ENCODE data around the gene PCBP2. TPM values are rescaled to one million over a fixed set of nuclear protein-coding genes. Genes with fewer than 3 reads are reported as not detected.

PCBP2 gene
- polyA plus RNA-seq, 2 of the 4 experiments (the other 2 are of a cell fraction), result 367 to 546 TPM

DNA sequence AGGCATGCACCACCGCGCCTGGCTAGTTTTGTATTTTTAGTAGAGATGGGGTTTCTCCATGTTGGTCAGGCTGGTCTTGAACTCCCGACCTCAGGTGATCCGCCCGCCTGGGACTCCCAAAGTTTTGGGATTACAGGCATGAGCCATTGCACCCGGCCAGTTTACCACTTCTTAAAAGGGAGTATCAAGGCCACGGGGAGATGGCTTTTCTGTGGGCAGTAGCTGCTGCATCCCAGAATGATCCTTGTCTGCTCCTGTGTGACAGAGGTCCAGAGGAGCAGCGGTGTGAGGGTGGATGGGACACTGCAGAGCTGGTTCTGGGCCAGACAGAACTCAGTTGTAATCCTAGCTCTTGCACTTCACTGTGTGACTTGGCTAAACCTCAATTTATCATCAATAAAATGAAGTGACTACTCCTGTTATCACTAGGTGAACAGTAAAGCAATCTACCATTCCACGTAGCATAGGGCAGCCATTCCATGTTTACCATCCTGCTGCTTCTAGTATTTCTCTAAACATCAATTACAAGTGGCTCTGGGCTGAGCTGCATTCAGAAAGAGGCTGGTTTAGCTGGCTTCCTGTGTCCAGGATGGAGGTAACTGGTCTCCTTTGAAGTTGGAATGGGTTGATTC, 58.4 kb downstream of the PCBP2 start:
- ChIA-PET CTCF (interaction anchor here (1.0 to 13.1 kb wide), 11 partner anchors 8 to 184 kb away, joined by 3 to 169 read pairs (median 19); partner anchors contain the start of genes AAAS, MAP3K12 and TARBP2), POLR2A (interaction anchor here (1.9 kb wide), 1 partner anchor 9 kb away, joined by 8 read pairs; the partner anchor contains the start of gene TARBP2)

DNA sequence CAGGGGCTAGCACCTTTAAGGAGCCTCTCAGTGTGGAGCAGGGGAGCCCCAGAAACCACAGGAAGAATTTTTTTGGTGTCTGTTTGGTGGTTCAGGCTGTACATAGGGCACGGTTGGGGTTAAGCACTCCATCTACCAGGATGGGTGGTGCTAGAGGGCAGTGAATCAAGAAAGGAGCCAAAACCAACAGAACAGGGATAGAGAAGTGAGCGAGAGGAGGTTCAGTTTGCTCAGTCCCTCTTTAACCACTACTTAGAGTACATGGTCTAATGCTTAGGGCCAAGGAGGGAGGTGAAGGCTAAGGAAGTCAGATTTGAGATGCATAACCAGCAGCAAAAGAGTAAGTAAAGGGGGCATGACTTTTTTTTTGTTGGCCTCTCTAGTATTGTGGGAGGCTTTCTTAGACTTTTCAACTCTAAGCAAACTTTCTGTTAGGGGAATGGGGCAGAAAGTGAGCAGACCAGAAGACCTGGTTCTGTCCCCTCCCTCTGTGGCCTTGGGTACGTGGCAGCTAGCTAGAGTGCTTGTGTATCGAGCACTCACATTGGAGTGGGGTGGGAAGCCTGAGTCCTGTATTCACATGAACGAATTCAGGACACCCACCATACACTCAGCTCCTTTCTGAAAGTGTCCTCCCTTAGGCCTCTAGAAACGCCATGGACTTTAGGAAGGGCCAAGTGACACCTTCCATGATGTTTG, 62.0 kb downstream of the PCBP2 start:
- H3K27ac ChIP-seq, result no peak overlapping the region
- H3K4me1 ChIP-seq, result no peaks in the 10 kb centered on the region
- FAIRE-seq, result no peak
- no peak for ATAC-seq
- no peak overlapping the region for H3K4me2 ChIP-seq
- TF ChIP-seq ZNF302 (CRISPR knock-in tag; IDR thresholded peaks at IDR 0.05) (no peak), TFCP2L1 (CRISPR knock-in tag; IDR thresholded peaks at IDR 0.05) (no peak)
- TF ChIP-seq, protein P1, sequence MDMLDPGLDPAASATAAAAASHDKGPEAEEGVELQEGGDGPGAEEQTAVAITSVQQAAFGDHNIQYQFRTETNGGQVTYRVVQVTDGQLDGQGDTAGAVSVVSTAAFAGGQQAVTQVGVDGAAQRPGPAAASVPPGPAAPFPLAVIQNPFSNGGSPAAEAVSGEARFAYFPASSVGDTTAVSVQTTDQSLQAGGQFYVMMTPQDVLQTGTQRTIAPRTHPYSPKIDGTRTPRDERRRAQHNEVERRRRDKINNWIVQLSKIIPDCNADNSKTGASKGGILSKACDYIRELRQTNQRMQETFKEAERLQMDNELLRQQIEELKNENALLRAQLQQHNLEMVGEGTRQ (IDR thresholded peaks at IDR 0.05), result no peak
- H3K4me3 ChIP-seq, result no peak overlapping the region
- H3K9me3 ChIP-seq, result no peaks in the 10 kb centered on the region
- no peak for DNase-seq (ENCODE audit: low read depth in 1 of 2, low spot score in 1 of 2)
- POLR2A ChIA-PET, result interaction anchor here (1.4 kb wide), 1 partner anchor 13 kb away, joined by 4 read pairs; the partner anchor contains the start of gene TARBP2
- 89% methylated on average over 6 of the region's 6 CpGs for WGBS (ENCODE audit: missing lambda C conversion rate)
- CTCF ChIA-PET, result interaction anchor here (1.1 to 12.1 kb wide), 6 partner anchors 7 to 187 kb away, joined by 4 to 169 read pairs (median 6); partner anchors contain the start of genes AAAS, ATP5MC2, NPFF and TARBP2

More for the DNA sequence above, 58.4 kb downstream of the PCBP2 start:
- DNase-seq (ENCODE audit: low read depth in 1 of 2, low spot score in 1 of 2) (no peak), FAIRE-seq (no peak), ATAC-seq (no peak)
- 87% methylated on average over 9 of the region's 9 CpGs for WGBS (ENCODE audit: missing lambda C conversion rate)
- TF ChIP-seq BHLHE40 (IDR thresholded peaks at IDR 0.05; ENCODE audit: low read depth, low read length) (no peak), ZSCAN20 (CRISPR knock-in tag; IDR thresholded peaks at IDR 0.05) (no peak), EP300 (IDR thresholded peaks at IDR 0.05) (no peak), EHF (CRISPR knock-in tag; IDR thresholded peaks at IDR 0.05) (no peak), MAFK (IDR thresholded peaks at IDR 0.05; ENCODE audit: partially characterized antibody) (no peak), MAZ (IDR thresholded peaks at IDR 0.05; ENCODE audit: borderline replicate concordance, low read depth, low read length) (no peak)
- TF ChIP-seq, protein P2, sequence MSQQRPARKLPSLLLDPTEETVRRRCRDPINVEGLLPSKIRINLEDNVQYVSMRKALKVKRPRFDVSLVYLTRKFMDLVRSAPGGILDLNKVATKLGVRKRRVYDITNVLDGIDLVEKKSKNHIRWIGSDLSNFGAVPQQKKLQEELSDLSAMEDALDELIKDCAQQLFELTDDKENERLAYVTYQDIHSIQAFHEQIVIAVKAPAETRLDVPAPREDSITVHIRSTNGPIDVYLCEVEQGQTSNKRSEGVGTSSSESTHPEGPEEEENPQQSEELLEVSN (IDR thresholded peaks at IDR 0.05; ENCODE audit: borderline replicate concordance, low read depth), result no peak
- TF ChIP-seq, protein P3, sequence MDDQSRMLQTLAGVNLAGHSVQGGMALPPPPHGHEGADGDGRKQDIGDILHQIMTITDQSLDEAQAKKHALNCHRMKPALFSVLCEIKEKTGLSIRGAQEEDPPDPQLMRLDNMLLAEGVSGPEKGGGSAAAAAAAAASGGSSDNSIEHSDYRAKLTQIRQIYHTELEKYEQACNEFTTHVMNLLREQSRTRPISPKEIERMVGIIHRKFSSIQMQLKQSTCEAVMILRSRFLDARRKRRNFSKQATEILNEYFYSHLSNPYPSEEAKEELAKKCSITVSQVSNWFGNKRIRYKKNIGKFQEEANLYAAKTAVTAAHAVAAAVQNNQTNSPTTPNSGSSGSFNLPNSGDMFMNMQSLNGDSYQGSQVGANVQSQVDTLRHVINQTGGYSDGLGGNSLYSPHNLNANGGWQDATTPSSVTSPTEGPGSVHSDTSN (IDR thresholded peaks at IDR 0.05), result no peak
- peaks cover 3% of the 10 kb centered on the region for H3K4me1 ChIP-seq
- no peak overlapping the region for H3K27ac ChIP-seq
- no peaks in the 10 kb centered on the region for H3K9me3 ChIP-seq
- H3K4me2 ChIP-seq, result no peak overlapping the region
- no peak overlapping the region for H3K4me3 ChIP-seq

DNA sequence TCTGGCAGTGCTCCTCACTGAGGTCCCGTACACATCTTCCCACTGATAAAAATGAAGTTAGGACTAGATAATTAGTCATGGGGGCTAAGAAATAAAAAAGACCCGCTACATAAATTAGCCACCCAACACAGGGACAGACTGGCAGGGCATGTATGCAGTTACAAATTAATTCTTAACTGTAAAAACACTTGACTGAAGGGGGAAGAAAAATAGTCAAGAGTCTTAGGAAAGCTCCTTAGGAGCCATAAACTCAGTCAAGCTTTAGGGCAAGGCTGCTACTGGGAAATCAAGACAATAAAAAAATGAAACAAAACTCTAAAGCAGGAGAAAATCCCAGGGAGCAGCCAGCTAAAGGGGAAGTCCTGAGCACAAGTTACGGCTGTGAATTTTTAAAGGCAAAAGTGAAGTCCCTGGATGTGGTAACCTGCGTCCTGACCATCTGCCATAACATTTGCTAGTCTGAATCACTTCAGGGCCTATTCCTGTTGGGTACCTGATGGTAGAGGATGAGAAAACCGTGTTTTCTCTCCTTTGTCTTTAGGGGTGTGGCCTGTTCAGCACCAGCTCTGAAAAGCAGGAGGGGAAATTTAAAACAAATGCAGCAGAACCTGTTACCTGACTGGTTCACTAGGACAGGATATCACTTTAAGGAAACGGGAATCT, 62.9 kb downstream of the PCBP2 start:
- 82% methylated on average over 6 of the region's 6 CpGs for WGBS (ENCODE audit: missing lambda C conversion rate)
- Histone ChIP-seq H3K27ac (no peak overlapping the region), H3K4me3 (no peak overlapping the region), H3K4me2 (no peak overlapping the region), H3K9me3 (no peaks in the 10 kb centered on the region), H3K4me1 (no peaks in the 10 kb centered on the region)
- ChIA-PET POLR2A (interaction anchor here (1.4 kb wide), 1 partner anchor 14 kb away, joined by 4 read pairs; the partner anchor contains the start of gene TARBP2), CTCF (interaction anchor here (0.5 to 9.8 kb wide), 8 partner anchors 8 to 231 kb away, joined by 3 to 104 read pairs (median 4); partner anchors contain the start of genes AAAS, ATP5MC2, NPFF and TARBP2)
- ATAC-seq (no peak), DNase-seq (ENCODE audit: low read depth in 1 of 2, low spot score in 1 of 2) (no peak), FAIRE-seq (no peak)
- TF ChIP-seq, protein P3 (IDR thresholded peaks at IDR 0.05), result no peak
- TF ChIP-seq HEYL (CRISPR knock-in tag; IDR thresholded peaks at IDR 0.05) (no peak), RAD21 (conservative IDR thresholded peaks at IDR 0.05 in 1 of 2, IDR thresholded peaks at IDR 0.05 in 1 of 2) (no peak), CHD4 (IDR thresholded peaks at IDR 0.05; ENCODE audit: borderline replicate concordance) (no peak), SMC3 (IDR thresholded peaks at IDR 0.05) (no peak), BHLHE40 (IDR thresholded peaks at IDR 0.05; ENCODE audit: low read depth, low read length) (no peak), HOXA7 (CRISPR knock-in tag; IDR thresholded peaks at IDR 0.05) (no peak), FOSL2 (IDR thresholded peaks at IDR 0.05) (no peak), FOSL2 (CRISPR knock-in tag; IDR thresholded peaks at IDR 0.05) (no peak), HOXB5 (CRISPR knock-in tag; IDR thresholded peaks at IDR 0.05) (no peak), NR3C1 (IDR thresholded peaks at IDR 0.05) (no peak), POLR2AphosphoS2 (conservative IDR thresholded peaks at IDR 0.05; ENCODE audit: low read length) (no peak), EHMT2 (IDR thresholded peaks at IDR 0.05; ENCODE audit: low read depth) (no peak)
- TF ChIP-seq, protein P4, sequence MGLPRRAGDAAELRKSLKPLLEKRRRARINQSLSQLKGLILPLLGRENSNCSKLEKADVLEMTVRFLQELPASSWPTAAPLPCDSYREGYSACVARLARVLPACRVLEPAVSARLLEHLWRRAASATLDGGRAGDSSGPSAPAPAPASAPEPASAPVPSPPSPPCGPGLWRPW (IDR thresholded peaks at IDR 0.05), result no peak
- TF ChIP-seq, protein P5, sequence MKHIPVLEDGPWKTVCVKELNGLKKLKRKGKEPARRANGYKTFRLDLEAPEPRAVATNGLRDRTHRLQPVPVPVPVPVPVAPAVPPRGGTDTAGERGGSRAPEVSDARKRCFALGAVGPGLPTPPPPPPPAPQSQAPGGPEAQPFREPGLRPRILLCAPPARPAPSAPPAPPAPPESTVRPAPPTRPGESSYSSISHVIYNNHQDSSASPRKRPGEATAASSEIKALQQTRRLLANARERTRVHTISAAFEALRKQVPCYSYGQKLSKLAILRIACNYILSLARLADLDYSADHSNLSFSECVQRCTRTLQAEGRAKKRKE (CRISPR knock-in tag; IDR thresholded peaks at IDR 0.05; ENCODE audit: low read depth), result no peak
- TF ChIP-seq, protein P6, sequence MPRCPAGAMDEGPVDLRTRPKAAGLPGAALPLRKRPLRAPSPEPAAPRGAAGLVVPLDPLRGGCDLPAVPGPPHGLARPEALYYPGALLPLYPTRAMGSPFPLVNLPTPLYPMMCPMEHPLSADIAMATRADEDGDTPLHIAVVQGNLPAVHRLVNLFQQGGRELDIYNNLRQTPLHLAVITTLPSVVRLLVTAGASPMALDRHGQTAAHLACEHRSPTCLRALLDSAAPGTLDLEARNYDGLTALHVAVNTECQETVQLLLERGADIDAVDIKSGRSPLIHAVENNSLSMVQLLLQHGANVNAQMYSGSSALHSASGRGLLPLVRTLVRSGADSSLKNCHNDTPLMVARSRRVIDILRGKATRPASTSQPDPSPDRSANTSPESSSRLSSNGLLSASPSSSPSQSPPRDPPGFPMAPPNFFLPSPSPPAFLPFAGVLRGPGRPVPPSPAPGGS (IDR thresholded peaks at IDR 0.05), result no peak

All from A549 (cell line).